Kidney (tissue), 14 donors: ENCODE results near the gene LRP6. TPM values are rescaled to one million over a fixed set of nuclear protein-coding genes. Genes with fewer than 3 reads are reported as not detected.

Experiments
- DNase-seq, 5 donors: peaks; one replicate each; pipeline ENCODE4 v3.0.0-alpha.2; 2013 to 2020
- FAIRE-seq: peaks from 2 replicates; lab custom pipeline; 2012; peaks lifted over from hg19 to GRCh38; lab: Jason Lieb, UNC
- H3K27ac ChIP-seq, 2 donors: one replicate each; pipeline ENCODE4 v1.7.0; 2013; ENCODE audit warnings: low read depth in 2 of 2, low read length in 2 of 2, inconsistent platforms in 1 of 2
- H3K27me3 ChIP-seq: one replicate; pipeline ENCODE4 v1.7.1; 2013; ENCODE audit warnings: low read length, inconsistent platforms; ENCODE audit not compliant: control insufficient read depth, insufficient read depth
- H3K36me3 ChIP-seq, 3 donors: one replicate each; pipeline versions ENCODE4 v1.7.0 to v1.7.1; 2013; ENCODE audit warnings: low read length in 3 of 3, control low read depth in 1 of 3, inconsistent platforms in 1 of 3; ENCODE audit not compliant: insufficient read depth in 3 of 3, control insufficient read depth in 2 of 3
- H3K4me1 ChIP-seq, 3 donors: one replicate each; pipeline versions ENCODE4 v1.7.0 to v1.7.1; 2013; ENCODE audit warnings: low read length in 3 of 3, inconsistent platforms in 1 of 3, low read depth in 1 of 3; ENCODE audit not compliant: control insufficient read depth in 2 of 3, insufficient read depth in 2 of 3
- H3K4me3 ChIP-seq, 3 donors: one replicate each; pipeline versions ENCODE4 v1.7.0 to v1.8.1; 2013; ENCODE audit warnings: low read length in 3 of 3, control low read depth in 1 of 3, inconsistent platforms in 1 of 3
- H3K9ac ChIP-seq, 3 donors: one replicate each; pipeline versions ENCODE4 v1.7.0 to v1.7.1; 2013; ENCODE audit warnings: low read length in 3 of 3, control low read depth in 1 of 3, inconsistent platforms in 1 of 3
- H3K9me3 ChIP-seq, 3 donors: one replicate each; pipeline versions ENCODE4 v1.7.0 to v1.7.1; 2013; ENCODE audit warnings: low read length in 3 of 3, control low read depth in 1 of 3, inconsistent platforms in 1 of 3; ENCODE audit not compliant: control insufficient read depth in 2 of 3, insufficient read depth in 1 of 3
- intact Hi-C: fragments of 100-400 bp; cut with DNase I; formaldehyde crosslinking; loops from one replicate; pipeline ENCODE4 v1.11.1; 2022
- polyA plus RNA-seq: library from polyadenylated mRNA; stranded (reverse); fragments of 350-450 nt; fragmentation: Illumina TruSeq; extraction: RNeasy Lipid Tissue Mini Kit (QIAGEN cat#74804); gene quantifications from one replicate; pipeline ENCODE4 v1.2.3, GENCODE V29; 2014; ENCODE audit warnings: low read depth, low replicate concordance; ENCODE audit not compliant: insufficient read depth
- total RNA-seq: library from RNA; stranded (reverse); fragmentation: NEBNext Ultra II Directional; extraction: Animal tissue kit (Norgen Biotek cat#: 25700); gene quantifications from one replicate; pipeline ENCODE4 v1.2.1, GENCODE V29; 2021
- TF ChIP-seq, protein P1 (sequence below): IDR thresholded peaks from 3 replicates; pipeline ENCODE4 v1.5.1; 2012; ENCODE audit warnings: mild to moderate bottlenecking, moderate library complexity, borderline replicate concordance; ENCODE audit not compliant: insufficient read depth; ENCODE audit errors: extremely low read depth
- donor health status: control.
- donor health status: control.
- donor health status: control.
- donor health status: control.
- donor health status: control.
- donor health status: DM: yes; HTN: yes; CAD: no.
- donor health status: Normal renal cell carcinoma (clear cell type).

Gene LRP6
- total and polyA plus RNA-seq, 2 donors from 2014 or later, result 7.5 to 44.1 TPM

DNA sequence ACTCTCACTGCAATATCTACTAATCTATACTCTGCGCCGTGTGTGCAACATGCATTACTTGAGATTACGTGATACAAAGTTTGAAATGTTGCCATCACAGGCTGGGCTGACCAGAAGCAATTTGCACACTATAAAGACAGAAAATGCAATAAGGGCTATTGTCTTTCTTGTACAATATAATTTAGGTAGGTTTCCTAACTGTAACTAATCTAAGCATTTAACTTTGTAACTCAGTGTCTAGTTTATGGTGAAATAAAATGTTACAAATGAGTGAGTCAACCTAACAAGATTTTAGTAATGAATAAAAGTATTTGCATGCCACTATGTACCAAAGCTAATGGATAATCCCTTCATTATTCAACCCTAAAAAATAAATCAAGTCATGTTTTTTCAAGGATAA lies 57.8 kb downstream of the LRP6 start:
- no peaks in the 10 kb centered on the region for H3K9me3 ChIP-seq
- H3K4me3 ChIP-seq, result no peak overlapping the region
- TF ChIP-seq, protein P1, sequence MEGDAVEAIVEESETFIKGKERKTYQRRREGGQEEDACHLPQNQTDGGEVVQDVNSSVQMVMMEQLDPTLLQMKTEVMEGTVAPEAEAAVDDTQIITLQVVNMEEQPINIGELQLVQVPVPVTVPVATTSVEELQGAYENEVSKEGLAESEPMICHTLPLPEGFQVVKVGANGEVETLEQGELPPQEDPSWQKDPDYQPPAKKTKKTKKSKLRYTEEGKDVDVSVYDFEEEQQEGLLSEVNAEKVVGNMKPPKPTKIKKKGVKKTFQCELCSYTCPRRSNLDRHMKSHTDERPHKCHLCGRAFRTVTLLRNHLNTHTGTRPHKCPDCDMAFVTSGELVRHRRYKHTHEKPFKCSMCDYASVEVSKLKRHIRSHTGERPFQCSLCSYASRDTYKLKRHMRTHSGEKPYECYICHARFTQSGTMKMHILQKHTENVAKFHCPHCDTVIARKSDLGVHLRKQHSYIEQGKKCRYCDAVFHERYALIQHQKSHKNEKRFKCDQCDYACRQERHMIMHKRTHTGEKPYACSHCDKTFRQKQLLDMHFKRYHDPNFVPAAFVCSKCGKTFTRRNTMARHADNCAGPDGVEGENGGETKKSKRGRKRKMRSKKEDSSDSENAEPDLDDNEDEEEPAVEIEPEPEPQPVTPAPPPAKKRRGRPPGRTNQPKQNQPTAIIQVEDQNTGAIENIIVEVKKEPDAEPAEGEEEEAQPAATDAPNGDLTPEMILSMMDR, result no peak
- no peak for FAIRE-seq
- H3K4me1 ChIP-seq, result peaks cover 0 to 14% (median 12%) of the 10 kb centered on the region in 3 donors
- intact Hi-C loops, result no loop called here
- DNase-seq, result no peak
- no peaks in the 10 kb centered on the region for H3K36me3 ChIP-seq
- no peak overlapping the region for H3K9ac ChIP-seq
- H3K27ac ChIP-seq, result no peak overlapping the region
- H3K27me3 ChIP-seq, result no peaks in the 10 kb centered on the region

DNA sequence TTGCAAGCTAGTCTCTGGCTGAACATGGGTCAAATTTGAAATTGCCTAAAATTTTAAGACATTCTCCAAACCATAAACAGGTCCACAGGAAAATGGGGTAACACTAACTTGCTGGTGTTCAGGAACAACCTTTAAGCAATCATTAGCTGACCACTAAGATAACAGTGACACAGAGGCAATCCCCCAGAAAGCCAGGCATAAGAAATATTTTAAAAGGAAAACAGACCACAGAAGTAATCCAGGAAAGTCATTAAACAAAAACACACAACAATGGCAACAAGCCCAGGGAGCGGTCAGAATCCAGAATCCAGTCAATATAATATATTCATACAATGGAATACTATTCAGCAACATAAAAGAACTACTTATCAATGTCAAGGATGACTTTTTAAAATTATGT lies 59.1 kb downstream of the LRP6 start:
- no peaks in the 10 kb centered on the region for H3K36me3 ChIP-seq
- intact Hi-C loops, result no loop called here
- H3K27me3 ChIP-seq, result no peaks in the 10 kb centered on the region
- no peak overlapping the region for H3K4me3 ChIP-seq
- peaks cover 0 to 11% (median 8%) of the 10 kb centered on the region in 3 donors for H3K4me1 ChIP-seq
- no peaks in the 10 kb centered on the region for H3K9me3 ChIP-seq
- DNase-seq (no peak), FAIRE-seq (no peak)
- H3K27ac ChIP-seq, result no peak overlapping the region
- H3K9ac ChIP-seq, result no peak overlapping the region
- TF ChIP-seq, protein P1, result no peak

DNA sequence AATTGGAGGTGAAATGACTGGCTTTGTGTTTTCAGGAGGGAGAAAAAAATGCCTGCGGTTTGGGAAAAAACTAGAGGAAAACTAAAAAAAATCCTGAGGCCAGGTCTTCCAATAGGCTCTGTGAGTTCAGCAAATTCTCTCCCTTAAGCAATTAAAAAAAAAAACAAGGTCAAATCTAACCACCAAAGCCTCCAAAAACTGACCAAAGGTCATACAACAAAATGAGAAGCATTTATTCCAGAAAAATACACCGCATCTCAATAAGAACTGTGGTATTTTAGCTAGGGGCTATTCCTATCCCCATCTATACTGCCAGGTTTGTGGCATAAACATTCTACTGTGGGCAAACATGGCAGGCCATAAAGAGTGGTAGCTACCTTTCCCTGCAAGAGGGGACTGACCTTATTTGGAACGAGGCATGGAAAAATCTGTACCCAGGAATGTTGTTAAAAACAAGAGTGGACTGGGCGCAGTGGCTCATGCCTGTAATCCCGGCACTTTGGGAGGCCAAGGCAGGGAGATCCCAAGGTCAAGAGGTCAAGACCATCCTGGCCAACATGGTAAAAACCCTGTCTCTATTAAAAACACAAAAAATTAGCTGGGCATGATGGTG lies 60.0 kb downstream of the LRP6 start:
- TF ChIP-seq, protein P1, result no peak
- Histone ChIP-seq H3K9me3 (no peaks in the 10 kb centered on the region), H3K9ac (no peak overlapping the region), H3K27ac (peak overlapping the region in 1 of 2 donors; percentile 28), H3K4me1 (peaks cover 0 to 11% (median 6%) of the 10 kb centered on the region in 3 donors), H3K36me3 (no peaks in the 10 kb centered on the region), H3K4me3 (no peak overlapping the region), H3K27me3 (no peaks in the 10 kb centered on the region)
- DNase-seq, result no peak
- intact Hi-C loops, result no loop called here
- FAIRE-seq, result no peak
